ENCODE measurements around the gene SUSD3. TPM values are rescaled to one million over a fixed set of nuclear protein-coding genes. Genes with fewer than 3 reads are reported as not detected.

Gene SUSD3
- polyA plus RNA-seq, 3 donors: 10.5 to 24.6 (median 15.7) TPM

DNA sequence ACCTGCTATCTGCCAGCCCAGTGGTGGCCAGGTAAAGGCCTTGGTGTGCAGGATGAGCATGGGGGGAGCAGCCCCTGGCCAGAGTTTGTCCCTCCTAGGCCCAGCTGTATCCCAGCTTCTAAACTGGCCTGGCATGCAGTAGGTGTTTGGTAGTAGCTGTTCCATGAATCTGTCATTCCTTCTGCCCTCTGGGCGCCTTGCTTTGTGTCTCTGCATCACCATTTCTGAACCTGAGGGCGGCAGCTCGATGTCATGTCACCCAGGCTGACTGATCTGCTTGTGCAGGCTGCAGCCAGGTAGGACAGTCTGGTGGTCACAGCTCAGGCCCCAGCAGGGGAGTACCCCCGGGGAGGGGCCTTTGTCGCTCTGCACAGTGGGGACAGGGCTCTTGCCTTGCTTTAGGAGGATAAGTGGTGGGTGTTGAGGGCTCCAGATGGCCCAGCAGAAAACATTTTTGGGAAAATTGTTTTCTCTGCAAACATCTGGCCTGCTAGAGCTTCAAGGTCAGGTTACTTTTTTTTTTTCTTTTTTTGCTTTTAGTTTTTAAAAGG, 4.6 kb upstream of the SUSD3 start:
- Histone ChIP-seq H2AFZ (ENCODE audit: insufficient read depth, low read depth, low read length, poor library complexity, severe bottlenecking) (no peak overlapping the region), H3K79me2 (ENCODE audit: insufficient read depth, low read length) (no peaks in the 10 kb centered on the region), H4K20me1 (ENCODE audit: insufficient read depth, low read length) (no peaks in the 10 kb centered on the region), H3K27ac (ENCODE audit: low read depth in 1 of 2, low read length in 2 of 2) (no peak overlapping the region), H3K9me3 (replicated peaks in 1 of 2; ENCODE audit: control insufficient read depth in 1 of 2, insufficient read depth in 1 of 2, low read length in 2 of 2) (no peaks in the 10 kb centered on the region), H3K27me3 (ENCODE audit: control insufficient read depth in 2 of 2, insufficient read depth in 2 of 2, low read length in 2 of 2) (no peaks in the 10 kb centered on the region), H3K4me3 (replicated peaks in 1 of 3; ENCODE audit: low read depth in 2 of 3, low read length in 3 of 3) (no peak overlapping the region), H3K36me3 (replicated peaks in 1 of 2; ENCODE audit: control insufficient read depth in 1 of 2, insufficient read depth in 2 of 2, low read length in 2 of 2) (no peaks in the 10 kb centered on the region), H3K9ac (ENCODE audit: insufficient read depth, low read length, poor library complexity, severe bottlenecking) (no peak overlapping the region), H3K4me1 (ENCODE audit: control insufficient read depth in 1 of 2, insufficient read depth in 2 of 2, low read length in 2 of 2) (peaks cover 21 to 34% of the 10 kb centered on the region in 2 donors), H3K4me2 (replicated peaks; ENCODE audit: extremely low read depth, low read length, poor library complexity, severe bottlenecking) (no peak overlapping the region)
- H3K36me3 Mint-ChIP-seq: no peaks in the 10 kb centered on the region
- intact Hi-C loops (cut with micrococcal nuclease): no loop called here
- H3K4me1 Mint-ChIP-seq: peaks cover 32% of the 10 kb centered on the region
- TF ChIP-seq, protein P1, sequence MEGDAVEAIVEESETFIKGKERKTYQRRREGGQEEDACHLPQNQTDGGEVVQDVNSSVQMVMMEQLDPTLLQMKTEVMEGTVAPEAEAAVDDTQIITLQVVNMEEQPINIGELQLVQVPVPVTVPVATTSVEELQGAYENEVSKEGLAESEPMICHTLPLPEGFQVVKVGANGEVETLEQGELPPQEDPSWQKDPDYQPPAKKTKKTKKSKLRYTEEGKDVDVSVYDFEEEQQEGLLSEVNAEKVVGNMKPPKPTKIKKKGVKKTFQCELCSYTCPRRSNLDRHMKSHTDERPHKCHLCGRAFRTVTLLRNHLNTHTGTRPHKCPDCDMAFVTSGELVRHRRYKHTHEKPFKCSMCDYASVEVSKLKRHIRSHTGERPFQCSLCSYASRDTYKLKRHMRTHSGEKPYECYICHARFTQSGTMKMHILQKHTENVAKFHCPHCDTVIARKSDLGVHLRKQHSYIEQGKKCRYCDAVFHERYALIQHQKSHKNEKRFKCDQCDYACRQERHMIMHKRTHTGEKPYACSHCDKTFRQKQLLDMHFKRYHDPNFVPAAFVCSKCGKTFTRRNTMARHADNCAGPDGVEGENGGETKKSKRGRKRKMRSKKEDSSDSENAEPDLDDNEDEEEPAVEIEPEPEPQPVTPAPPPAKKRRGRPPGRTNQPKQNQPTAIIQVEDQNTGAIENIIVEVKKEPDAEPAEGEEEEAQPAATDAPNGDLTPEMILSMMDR (IDR thresholded peaks at IDR 0.05): no peak
- H3K27me3 Mint-ChIP-seq (ENCODE audit: low read depth in 3 of 3): peaks cover 1 to 7% (median 2%) of the 10 kb centered on the region in 3 donors
- H3K9me3 Mint-ChIP-seq: no peaks in the 10 kb centered on the region
- no peak for DNase-seq
- 94% methylated on average over 5 of the region's 5 CpGs for WGBS (ENCODE audit: insufficient coverage)
- H3K27ac Mint-ChIP-seq: no peak overlapping the region
- H3K4me3 Mint-ChIP-seq: no peak overlapping the region

DNA sequence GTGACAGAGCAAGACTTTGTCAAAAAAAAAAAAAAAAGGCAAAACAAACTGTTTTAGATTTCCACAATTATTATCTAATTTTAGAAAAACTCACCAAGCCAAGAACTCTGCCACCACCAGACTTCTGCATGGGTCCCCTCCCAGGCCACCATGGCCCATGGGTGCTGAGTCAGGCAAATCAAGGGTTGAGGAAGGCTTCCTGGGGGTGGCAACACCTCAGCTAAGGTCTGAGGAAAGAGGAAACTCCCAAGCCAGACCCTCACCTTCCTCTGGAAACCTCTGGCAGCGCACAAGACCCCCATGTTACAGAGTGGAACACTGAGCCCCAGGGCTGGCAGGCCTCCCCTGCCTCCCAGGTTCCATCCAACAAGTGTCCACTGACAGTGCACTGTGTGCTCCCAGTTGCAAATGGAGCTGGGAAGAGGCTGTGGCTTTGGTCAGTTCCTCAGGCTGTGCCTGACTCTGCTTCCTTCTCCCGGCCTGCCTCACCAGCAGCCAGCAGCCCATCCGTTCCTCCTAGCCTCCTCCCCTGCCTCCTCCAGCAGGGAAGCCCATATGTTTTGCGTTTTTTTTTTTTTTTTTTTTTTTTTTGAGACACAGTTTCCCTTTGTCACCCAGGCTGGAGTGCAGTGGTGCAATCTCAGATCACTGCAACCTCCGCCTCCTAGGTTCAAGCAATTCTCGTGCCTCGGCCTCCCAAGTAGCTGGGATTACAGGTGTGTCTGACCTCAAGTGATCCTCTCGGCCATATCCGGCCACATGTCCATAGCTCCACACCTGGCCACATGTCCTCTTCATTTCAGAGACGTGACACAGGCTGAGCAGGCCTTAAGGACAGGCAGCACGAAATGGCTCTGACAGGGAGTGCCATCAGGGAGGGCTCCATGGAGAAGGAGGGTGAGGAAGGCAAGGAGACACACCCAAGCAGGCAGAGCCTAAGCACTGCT, 3.5 kb upstream of the SUSD3 start:
- H3K27ac Mint-ChIP-seq: peak overlapping the region; percentile 62 to 85 (median 80)

More for the DNA sequence above, 3.5 kb upstream of the SUSD3 start:
- Histone ChIP-seq H3K4me3 (replicated peaks in 1 of 3; ENCODE audit: low read depth in 2 of 3, low read length in 3 of 3) (no peak overlapping the region), H3K79me2 (ENCODE audit: insufficient read depth, low read length) (peaks cover 4% of the 10 kb centered on the region), H3K4me1 (ENCODE audit: control insufficient read depth in 1 of 2, insufficient read depth in 2 of 2, low read length in 2 of 2) (peaks cover 31 to 43% of the 10 kb centered on the region in 2 donors), H3K36me3 (replicated peaks in 1 of 2; ENCODE audit: control insufficient read depth in 1 of 2, insufficient read depth in 2 of 2, low read length in 2 of 2) (no peaks in the 10 kb centered on the region), H3K9me3 (replicated peaks in 1 of 2; ENCODE audit: control insufficient read depth in 1 of 2, insufficient read depth in 1 of 2, low read length in 2 of 2) (no peaks in the 10 kb centered on the region), H3K27me3 (ENCODE audit: control insufficient read depth in 2 of 2, insufficient read depth in 2 of 2, low read length in 2 of 2) (no peaks in the 10 kb centered on the region), H4K20me1 (ENCODE audit: insufficient read depth, low read length) (no peaks in the 10 kb centered on the region), H3K9ac (ENCODE audit: insufficient read depth, low read length, poor library complexity, severe bottlenecking) (no peak overlapping the region), H2AFZ (ENCODE audit: insufficient read depth, low read depth, low read length, poor library complexity, severe bottlenecking) (no peak overlapping the region), H3K4me2 (replicated peaks; ENCODE audit: extremely low read depth, low read length, poor library complexity, severe bottlenecking) (peak overlapping the region; percentile 0), H3K27ac (ENCODE audit: low read depth in 1 of 2, low read length in 2 of 2) (peak overlapping the region in 1 of 2 donors; percentile 14)
- Mint-ChIP-seq H3K9me3 (no peaks in the 10 kb centered on the region), H3K4me1 (peaks cover 40% of the 10 kb centered on the region), H3K4me3 (no peak overlapping the region), H3K27me3 (ENCODE audit: low read depth in 3 of 3) (peaks cover 1 to 6% (median 2%) of the 10 kb centered on the region in 3 donors), H3K36me3 (no peaks in the 10 kb centered on the region)
- WGBS (ENCODE audit: insufficient coverage): 25% methylated on average over 6 of the region's 11 CpGs
- DNase-seq: peak in 2 of 3 donors; percentile 40 to 45
- TF ChIP-seq, protein P1 (IDR thresholded peaks at IDR 0.05): no peak
- intact Hi-C loops (cut with micrococcal nuclease): no loop called here
